Stomach smooth muscle (tissue), 2 donors: Measurements from ENCODE around the gene CKLF.
"Not testable (repeated sequence)": the region's sequence is repeated elsewhere in the genome, so short reads cannot be mapped to it uniquely, and the experiment has no call there.

Experiments
- H3K27ac ChIP-seq: one replicate; pipeline ENCODE4 v1.7.0; 2013; ENCODE audit warnings: mild to moderate bottlenecking, low read length, inconsistent platforms
- H3K27me3 ChIP-seq, 2 donors: one replicate each; pipeline ENCODE4 v1.7.0; 2013; ENCODE audit warnings: low read length in 2 of 2; ENCODE audit not compliant: insufficient read depth in 2 of 2, control insufficient read depth in 1 of 2
- H3K36me3 ChIP-seq, 2 donors: one replicate each; pipeline ENCODE4 v1.7.0; 2013; ENCODE audit warnings: low read length in 2 of 2; ENCODE audit not compliant: control insufficient read depth in 2 of 2, insufficient read depth in 2 of 2
- H3K4me1 ChIP-seq: one replicate; pipeline ENCODE4 v1.7.0; 2013; ENCODE audit warnings: low read length; ENCODE audit not compliant: control insufficient read depth, insufficient read depth
- H3K4me3 ChIP-seq, 2 donors: one replicate each; pipeline ENCODE4 v1.7.0; 2013; ENCODE audit warnings: low read length in 2 of 2
- H3K9ac ChIP-seq, 2 donors: one replicate each; pipeline ENCODE4 v1.7.0; 2013; ENCODE audit warnings: low read length in 2 of 2, mild to moderate bottlenecking in 1 of 2
- H3K9me3 ChIP-seq, 2 donors: one replicate each; pipeline ENCODE4 v1.7.0; 2013; ENCODE audit warnings: low read length in 2 of 2; ENCODE audit not compliant: control insufficient read depth in 2 of 2
- donor health status: healthy.
- donor health status: Pancreatic carcinoma.

Gene CKLF

GRCh38 chr16:66610111-66610820, 57.9 kb downstream of the CKLF start:
- peaks cover 17% of the 10 kb centered on the region for H3K4me1 ChIP-seq
- H3K27me3 ChIP-seq, result no peaks in the 10 kb centered on the region
- H3K9ac ChIP-seq, result no peak overlapping the region
- H3K27ac ChIP-seq, result no peak overlapping the region
- H3K9me3 ChIP-seq, result no peaks in the 10 kb centered on the region
- no peak overlapping the region for H3K4me3 ChIP-seq
- H3K36me3 ChIP-seq, result peaks cover 0 to 14% of the 10 kb centered on the region in 2 donors

- not testable (repeated sequence) for H3K27me3 ChIP-seq, H3K4me3 ChIP-seq, H3K4me1 ChIP-seq, H3K9me3 ChIP-seq, H3K9ac ChIP-seq, H3K27ac ChIP-seq
- peaks cover 0 to 14% of the 10 kb centered on the region in 2 donors for H3K36me3 ChIP-seq
These were observed 59.5 kb downstream of the CKLF start for GRCh38 chr16:66611911-66612310.

GRCh38 chr16:66612422-66612821, 60.0 kb downstream of the CKLF start:
- Histone ChIP-seq H3K27me3 (no peaks in the 10 kb centered on the region), H3K9me3 (no peaks in the 10 kb centered on the region), H3K36me3 (peaks cover 0 to 14% of the 10 kb centered on the region in 2 donors), H3K4me1 (peaks cover 9% of the 10 kb centered on the region), H3K4me3 (no peak overlapping the region), H3K27ac (no peak overlapping the region), H3K9ac (no peak overlapping the region)

GRCh38 chr16:66614161-66614802, 61.9 kb downstream of the CKLF start:
- H3K27me3 ChIP-seq, result no peaks in the 10 kb centered on the region
- peaks cover 0 to 14% of the 10 kb centered on the region in 2 donors for H3K36me3 ChIP-seq
- peaks cover 5% of the 10 kb centered on the region for H3K4me1 ChIP-seq
- H3K9me3 ChIP-seq, result no peaks in the 10 kb centered on the region
- no peak overlapping the region for H3K27ac ChIP-seq
- no peak overlapping the region for H3K9ac ChIP-seq
- no peak overlapping the region for H3K4me3 ChIP-seq
